HFF-Myc (cell line): ENCODE results near the gene DEFB124.

Experiments used
- DNase-seq: peaks from one replicate; pipeline ENCODE4 v3.0.0-alpha.2; 2011; ENCODE audit warnings: low read depth; ENCODE audit errors: extremely low read depth
- H3K4me3 ChIP-seq: replicated peaks from 2 replicates; pipeline ENCODE4 v1.5.1; 2011; ENCODE audit warnings: low read depth, mild to moderate bottlenecking, control low read depth, low read length
- CTCF ChIP-seq: IDR thresholded peaks from 2 replicates; pipeline ENCODE4 v1.5.1; 2012; ENCODE audit warnings: mild to moderate bottlenecking, low read depth, low read length, control low read depth; ENCODE audit errors: missing control alignments

The DEFB124 gene

DNA sequence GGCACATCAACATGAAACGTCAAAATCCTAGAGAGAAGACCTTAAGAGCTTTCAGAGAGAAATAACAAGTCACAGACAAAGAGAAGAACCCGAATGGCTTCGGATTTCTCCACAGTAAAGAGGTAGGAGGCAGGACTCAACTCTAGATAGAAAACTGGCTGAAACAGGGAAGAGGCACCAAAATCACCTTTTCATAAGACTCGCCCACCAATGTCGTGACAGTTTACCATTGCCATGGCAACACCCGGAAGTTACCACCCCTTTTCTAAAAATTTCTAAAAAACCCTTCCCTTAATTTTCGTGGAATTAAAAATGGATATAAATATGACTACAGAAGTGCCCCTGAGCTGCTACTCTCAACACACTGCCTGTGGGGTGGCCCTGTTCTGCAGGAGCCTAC, 56.6 kb downstream of the DEFB124 start:
- no peak for TF ChIP-seq CTCF
- no peak for DNase-seq
- no peak overlapping the region for H3K4me3 ChIP-seq

- no peak for DNase-seq
- no peak overlapping the region for H3K4me3 ChIP-seq
- no peak for TF ChIP-seq CTCF
Observed at GRCh38 chr20:31415653-31416052, 59.3 kb downstream of the DEFB124 start.
